Ovary (tissue), 9 donors: ENCODE results near the gene DNAH3. TPM values are rescaled to one million over a fixed set of nuclear protein-coding genes. Genes with fewer than 3 reads are reported as not detected.

Experiments
- DNase-seq, 5 donors: peaks; one replicate each; pipeline ENCODE4 v3.0.0-alpha.2; 2019 to 2020
- H3K27ac ChIP-seq, 2 donors: fragments of 200-600 bp; one replicate each; pipeline versions ENCODE4 v1.5.1 to v1.8.0; 2019 to 2022
- H3K27me3 ChIP-seq: fragments of 200-600 bp; one replicate; pipeline ENCODE4 v1.8.0; 2022
- H3K36me3 ChIP-seq: fragments of 200-600 bp; sonication (generic); one replicate; pipeline ENCODE4 v1.5.1; 2019
- H3K4me1 ChIP-seq: one replicate; pipeline ENCODE4 v1.8.1; 2013; ENCODE audit warnings: mild to moderate bottlenecking, moderate library complexity; ENCODE audit not compliant: insufficient read depth
- H3K4me3 ChIP-seq: fragments of 200-600 bp; sonication (generic); one replicate; pipeline ENCODE4 v1.5.1; 2017
- H3K9me3 ChIP-seq, 2 donors: fragments of 200-600 bp in 1 of 2; sonication (generic) in 1 of 2; one replicate each; pipeline versions ENCODE4 v1.5.1 to v1.8.1; 2013 to 2019; ENCODE audit warnings: mild to moderate bottlenecking in 1 of 2, moderate library complexity in 1 of 2
- CTCF ChIP-seq, 3 donors: fragments of 450-650 bp in 2 of 3; fragments of 200-600 bp in 1 of 3; IDR thresholded peaks; one replicate each; pipeline versions ENCODE4 v1.5.1 to v1.8.0; 2016 to 2022; ENCODE audit warnings: antibody characterized with exemption in 3 of 3, mild to moderate bottlenecking in 1 of 3
- EP300 ChIP-seq: sonication (generic); formaldehyde crosslinking; IDR thresholded peaks from one replicate; pipeline ENCODE4 v1.6.1; 2017; ENCODE audit warnings: antibody characterized with exemption
- POLR2A ChIP-seq: fragments of 450-650 bp; IDR thresholded peaks from one replicate; pipeline ENCODE4 v1.6.1; 2017; ENCODE audit warnings: antibody characterized with exemption, mild to moderate bottlenecking, moderate library complexity
- WGBS, 3 donors: extraction: QIAGEN DNeasy Blood & Tissue Kit in 1 of 3; methylation state at CpG; one replicate each; pipeline versions ENCODE4 v1.1.5 to v1.1.7; 2013 to 2017; 5-methylcytosine and 5-hydroxymethylcytosine counted together
- intact Hi-C, 4 donors: fragments of 100-400 bp; cut with DNase I; formaldehyde crosslinking; loops; one replicate each; pipeline versions ENCODE4 v1.11.0 to v1.15.1; 2022 to 2023
- polyA plus RNA-seq, 2 donors: library from polyadenylated mRNA; stranded (reverse); fragments of 200-250 nt in 1 of 2; fragments of 350-450 nt in 1 of 2; fragmentation: Illumina TruSeq in 1 of 2; extraction: RNeasy Lipid Tissue Mini Kit (QIAGEN cat#74804) in 1 of 2; gene quantifications; one replicate each; pipeline ENCODE4 v1.2.3, GENCODE V29; 2013 to 2014
- total RNA-seq, 7 donors: library from RNA; depleted of rRNA in 2 of 7; stranded (reverse); fragments of >200 nt in 2 of 7; fragmentation: NEBNext Ultra II Directional in 3 of 7; extraction: Animal tissue kit (Norgen Biotek cat#: 25700) in 3 of 7; gene quantifications; one replicate each; pipeline versions ENCODE4 v1.1.0 to v1.2.4, GENCODE V29; 2016 to 2023
- donor health status: DM: no; HTN: no; CAD: no; lungs with moderate emphysema.
- donor health status: DM: no; HTN: no; CAD: no.
- donor health status: Bipolar disorder and iron deficiency.
- donor health status: DM: yes; HTN: yes; CAD: no.
- donor health status: DM: no; HTN: no; CAD: no.
- donor health status: DM: yes; HTN: yes; CAD: no.

The DNAH3 gene
- total and polyA plus RNA-seq, 9 donors = 0.05 to 12.1 (median 0.95) TPM; not detected in 1

- no peaks in the 10 kb centered on the region for H3K9me3 ChIP-seq
- no peaks in the 10 kb centered on the region for H3K36me3 ChIP-seq
- intact Hi-C loops = no loop called here
- 85 to 87% (median 85%) methylated on average over 9 of the region's 9 CpGs for WGBS, 3 donors
- H3K4me3 ChIP-seq = no peak overlapping the region
- H3K27ac ChIP-seq = no peak overlapping the region
- peaks cover 18% of the 10 kb centered on the region for H3K4me1 ChIP-seq
- no peaks in the 10 kb centered on the region for H3K27me3 ChIP-seq
- no peak for DNase-seq
- no peak for TF ChIP-seq POLR2A
- no peak for TF ChIP-seq CTCF (IDR thresholded peaks at IDR 0.05)
- no peak for TF ChIP-seq EP300
Measured at GRCh38 chr16:21166561-21166961, 15.9 kb upstream of the DNAH3 start.

GRCh38 chr16:21164521-21165168 is 14.0 kb upstream of the DNAH3 start:
- Histone ChIP-seq H3K36me3 (no peaks in the 10 kb centered on the region), H3K4me1 (peaks cover 13% of the 10 kb centered on the region), H3K4me3 (no peak overlapping the region), H3K9me3 (no peaks in the 10 kb centered on the region), H3K27ac (no peak overlapping the region), H3K27me3 (no peaks in the 10 kb centered on the region)
- TF ChIP-seq EP300 (no peak), CTCF (IDR thresholded peaks at IDR 0.05) (no peak), POLR2A (no peak)
- intact Hi-C loops = no loop called here
- whole genome bisulfite sequencing, 3 donors = 96 to 98% (median 96%) methylated on average over 7 of the region's 7 CpGs
- DNase-seq = no peak

- Histone ChIP-seq H3K27me3 (no peaks in the 10 kb centered on the region), H3K9me3 (no peaks in the 10 kb centered on the region), H3K27ac (no peak overlapping the region), H3K4me1 (peaks cover 11% of the 10 kb centered on the region), H3K4me3 (no peak overlapping the region), H3K36me3 (no peaks in the 10 kb centered on the region)
- intact Hi-C loops = no loop called here
- DNase-seq = no peak
- TF ChIP-seq POLR2A = no peak
- no peak for TF ChIP-seq CTCF (IDR thresholded peaks at IDR 0.05)
- no peak for TF ChIP-seq EP300
- WGBS, 3 donors = 73 to 88% (median 74%) methylated on average over 4 of the region's 4 CpGs
Measured at GRCh38 chr16:21163576-21163975, 12.9 kb upstream of the DNAH3 start.

- Histone ChIP-seq H3K36me3 (no peaks in the 10 kb centered on the region), H3K4me3 (no peak overlapping the region), H3K27ac (peak overlapping the region in 1 of 2 donors; percentile 1), H3K4me1 (peaks cover 13% of the 10 kb centered on the region), H3K9me3 (no peaks in the 10 kb centered on the region), H3K27me3 (no peaks in the 10 kb centered on the region)
- no peak for TF ChIP-seq POLR2A
- TF ChIP-seq EP300 = no peak
- TF ChIP-seq CTCF (IDR thresholded peaks at IDR 0.05) = no peak
- WGBS, 3 donors = 6 to 12% (median 10%) methylated on average over 7 of the region's 7 CpGs
- peak; percentile 60 to 85 (median 78) for DNase-seq
- intact Hi-C loops = no loop called here
Measured at GRCh38 chr16:21162661-21163151, 12.1 kb upstream of the DNAH3 start.
